HL-60 (cell line): ENCODE data around the gene CST8.

Experiments
- DNase-seq, 2 experiments: peaks; one replicate each; pipeline ENCODE4 v3.0.0-alpha.2; 2010 to 2020; ENCODE audit warnings: low read depth in 1 of 2, low spot score in 1 of 2
- H3K27ac ChIP-seq: fragments of 250-450 bp; sonication (Bioruptor Pico); replicated peaks from 2 replicates; pipeline ENCODE4 v1.5.1; 2020; ENCODE audit warnings: mild to moderate bottlenecking, moderate library complexity
- H3K27me3 ChIP-seq: fragments of 250-450 bp; sonication (Bioruptor Pico); 2 replicates; pipeline ENCODE4 v1.5.1; 2021; ENCODE audit warnings: mild to moderate bottlenecking, moderate library complexity; ENCODE audit not compliant: insufficient read depth, poor library complexity, severe bottlenecking
- H3K4me3 ChIP-seq: replicated peaks from 2 replicates; pipeline ENCODE4 v1.5.1; 2011; ENCODE audit warnings: mild to moderate bottlenecking, control low read depth, low read length; ENCODE audit not compliant: insufficient read depth
- CTCF ChIP-seq: IDR thresholded peaks from one replicate; pipeline ENCODE4 v1.5.1; 2011; ENCODE audit warnings: low read length, control low read depth, inconsistent platforms; ENCODE audit not compliant: insufficient read depth
- GABPA ChIP-seq: IDR thresholded peaks from 2 replicates; pipeline ENCODE4 v1.6.1; 2012; ENCODE audit warnings: low read depth
- POLR2AphosphoS5 ChIP-seq: IDR thresholded peaks from 2 replicates; pipeline ENCODE4 v1.6.1; 2012; ENCODE audit warnings: low read depth
- SPI1 ChIP-seq: IDR thresholded peaks from 2 replicates; pipeline ENCODE4 v1.6.1; 2012; ENCODE audit warnings: low read depth, mild to moderate bottlenecking, borderline replicate concordance
- TF ChIP-seq, protein P1 (sequence below): IDR thresholded peaks from 2 replicates; pipeline ENCODE4 v1.6.1; 2012; ENCODE audit warnings: low read depth; ENCODE audit not compliant: insufficient replicate concordance

The CST8 gene

GRCh38 chr20:23482138-23482537 is 8.8 kb upstream of the CST8 start:
- H3K4me3 ChIP-seq = no peak overlapping the region
- H3K27me3 ChIP-seq = peaks cover 6% of the 10 kb centered on the region
- no peak overlapping the region for H3K27ac ChIP-seq
- DNase-seq = no peak
- TF ChIP-seq, protein P1, sequence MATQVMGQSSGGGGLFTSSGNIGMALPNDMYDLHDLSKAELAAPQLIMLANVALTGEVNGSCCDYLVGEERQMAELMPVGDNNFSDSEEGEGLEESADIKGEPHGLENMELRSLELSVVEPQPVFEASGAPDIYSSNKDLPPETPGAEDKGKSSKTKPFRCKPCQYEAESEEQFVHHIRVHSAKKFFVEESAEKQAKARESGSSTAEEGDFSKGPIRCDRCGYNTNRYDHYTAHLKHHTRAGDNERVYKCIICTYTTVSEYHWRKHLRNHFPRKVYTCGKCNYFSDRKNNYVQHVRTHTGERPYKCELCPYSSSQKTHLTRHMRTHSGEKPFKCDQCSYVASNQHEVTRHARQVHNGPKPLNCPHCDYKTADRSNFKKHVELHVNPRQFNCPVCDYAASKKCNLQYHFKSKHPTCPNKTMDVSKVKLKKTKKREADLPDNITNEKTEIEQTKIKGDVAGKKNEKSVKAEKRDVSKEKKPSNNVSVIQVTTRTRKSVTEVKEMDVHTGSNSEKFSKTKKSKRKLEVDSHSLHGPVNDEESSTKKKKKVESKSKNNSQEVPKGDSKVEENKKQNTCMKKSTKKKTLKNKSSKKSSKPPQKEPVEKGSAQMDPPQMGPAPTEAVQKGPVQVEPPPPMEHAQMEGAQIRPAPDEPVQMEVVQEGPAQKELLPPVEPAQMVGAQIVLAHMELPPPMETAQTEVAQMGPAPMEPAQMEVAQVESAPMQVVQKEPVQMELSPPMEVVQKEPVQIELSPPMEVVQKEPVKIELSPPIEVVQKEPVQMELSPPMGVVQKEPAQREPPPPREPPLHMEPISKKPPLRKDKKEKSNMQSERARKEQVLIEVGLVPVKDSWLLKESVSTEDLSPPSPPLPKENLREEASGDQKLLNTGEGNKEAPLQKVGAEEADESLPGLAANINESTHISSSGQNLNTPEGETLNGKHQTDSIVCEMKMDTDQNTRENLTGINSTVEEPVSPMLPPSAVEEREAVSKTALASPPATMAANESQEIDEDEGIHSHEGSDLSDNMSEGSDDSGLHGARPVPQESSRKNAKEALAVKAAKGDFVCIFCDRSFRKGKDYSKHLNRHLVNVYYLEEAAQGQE = no peak
- TF ChIP-seq SPI1 (no peak), CTCF (no peak), POLR2AphosphoS5 (no peak), GABPA (no peak)

DNA sequence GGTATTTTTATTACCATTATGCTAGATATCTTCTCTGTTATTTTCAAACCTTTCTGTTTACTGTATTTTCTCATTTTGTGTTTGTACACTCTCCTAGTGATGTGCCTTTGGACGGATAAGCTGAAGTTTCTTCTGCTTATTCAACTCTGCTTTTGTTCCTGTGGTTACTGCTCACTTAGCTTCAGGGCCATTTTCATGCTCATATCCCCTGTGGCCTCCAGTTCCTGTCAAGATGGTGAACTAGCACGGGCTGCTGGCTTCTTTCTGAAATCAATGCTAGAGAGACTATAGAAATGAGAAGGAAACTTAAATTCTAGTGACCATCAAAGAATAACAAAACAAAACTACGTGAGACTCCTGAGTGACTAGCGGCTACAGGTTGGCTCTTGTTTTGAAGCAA is 6.8 kb upstream of the CST8 start:
- no peak for TF ChIP-seq CTCF
- TF ChIP-seq POLR2AphosphoS5 = no peak
- TF ChIP-seq GABPA = no peak
- TF ChIP-seq, protein P1 = no peak
- TF ChIP-seq SPI1 = no peak
- Histone ChIP-seq H3K27me3 (peaks cover 6% of the 10 kb centered on the region), H3K27ac (no peak overlapping the region), H3K4me3 (no peak overlapping the region)
- no peak for DNase-seq

DNA sequence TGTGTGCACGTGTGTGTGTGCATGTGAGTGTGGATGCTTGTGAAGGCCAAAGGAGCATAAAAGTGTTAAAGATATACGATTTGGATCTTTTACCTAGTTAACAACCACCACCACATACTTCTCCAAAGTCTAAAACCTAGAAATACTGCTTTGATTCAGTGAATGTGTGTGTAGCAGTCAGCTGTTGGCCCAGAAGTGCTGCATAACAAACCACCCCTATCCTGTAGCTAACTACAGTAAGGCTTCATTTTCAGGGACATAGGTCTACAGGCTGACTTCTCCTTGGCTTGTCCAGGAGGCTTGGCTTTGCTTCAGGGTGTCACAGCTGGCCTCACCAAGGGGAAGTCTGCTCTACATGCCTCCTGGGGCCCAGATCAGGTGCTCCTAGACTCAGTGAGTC is 2.4 kb upstream of the CST8 start:
- TF ChIP-seq POLR2AphosphoS5 (no peak), CTCF (no peak)
- H3K4me3 ChIP-seq = no peak overlapping the region

GRCh38 chr20:23488996-23489395 is 1.9 kb upstream of the CST8 start:
- DNase-seq = no peak
- no peak overlapping the region for H3K27ac ChIP-seq
- no peak overlapping the region for H3K4me3 ChIP-seq
- peaks cover 6% of the 10 kb centered on the region for H3K27me3 ChIP-seq
- no peak for TF ChIP-seq CTCF
- no peak for TF ChIP-seq SPI1
- TF ChIP-seq, protein P1 = no peak
- no peak for TF ChIP-seq POLR2AphosphoS5
- TF ChIP-seq GABPA = no peak

More for the DNA sequence above, 2.4 kb upstream of the CST8 start:
- Histone ChIP-seq H3K27ac (no peak overlapping the region), H3K27me3 (peaks cover 6% of the 10 kb centered on the region)
- DNase-seq = no peak
